Gastrocnemius medialis (tissue), 4 donors: Measurements from ENCODE around the gene CACNA2D3.

ENCODE experiments used
- POLR2A ChIP-seq, 2 donors: fragments of 450-650 bp; IDR thresholded peaks; one replicate each; pipeline ENCODE4 v1.6.1; 2017; ENCODE audit warnings: antibody characterized with exemption in 2 of 2, mild to moderate bottlenecking in 2 of 2, moderate library complexity in 2 of 2
- TF ChIP-seq, protein P1 (sequence below), 5 experiments: fragments of 450-650 bp in 3 of 5; fragments of 200-600 bp in 2 of 5; sonication (generic) in 2 of 5; IDR thresholded peaks in 4 of 5; conservative IDR thresholded peaks in 1 of 5; 1 replicate in 4 of 5; 2 replicates in 1 of 5; pipeline ENCODE4 v1.5.1; 2016 to 2019; ENCODE audit warnings: antibody characterized with exemption in 5 of 5, mild to moderate bottlenecking in 3 of 5, moderate library complexity in 3 of 5

DNA sequence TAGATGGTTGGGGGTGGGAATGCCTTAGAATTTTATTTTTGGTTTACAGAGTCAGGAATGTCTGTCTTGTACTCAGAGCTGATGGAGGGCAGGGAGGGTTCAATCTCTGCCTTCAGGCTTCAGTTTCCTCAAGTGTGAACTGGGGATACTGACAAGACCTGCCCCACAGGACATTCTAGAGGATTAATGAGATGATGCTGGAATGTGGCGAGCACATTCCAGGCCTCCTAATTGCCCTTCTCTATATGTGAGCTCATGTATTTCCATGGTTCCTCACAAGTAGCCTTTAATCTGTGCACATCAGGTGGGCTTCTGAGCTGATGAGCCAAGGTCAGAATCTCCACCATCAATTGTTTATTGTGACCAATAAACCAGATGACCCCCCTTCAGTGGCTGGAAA lies 90.4 kb downstream of the CACNA2D3 start:
- TF ChIP-seq, protein P1, sequence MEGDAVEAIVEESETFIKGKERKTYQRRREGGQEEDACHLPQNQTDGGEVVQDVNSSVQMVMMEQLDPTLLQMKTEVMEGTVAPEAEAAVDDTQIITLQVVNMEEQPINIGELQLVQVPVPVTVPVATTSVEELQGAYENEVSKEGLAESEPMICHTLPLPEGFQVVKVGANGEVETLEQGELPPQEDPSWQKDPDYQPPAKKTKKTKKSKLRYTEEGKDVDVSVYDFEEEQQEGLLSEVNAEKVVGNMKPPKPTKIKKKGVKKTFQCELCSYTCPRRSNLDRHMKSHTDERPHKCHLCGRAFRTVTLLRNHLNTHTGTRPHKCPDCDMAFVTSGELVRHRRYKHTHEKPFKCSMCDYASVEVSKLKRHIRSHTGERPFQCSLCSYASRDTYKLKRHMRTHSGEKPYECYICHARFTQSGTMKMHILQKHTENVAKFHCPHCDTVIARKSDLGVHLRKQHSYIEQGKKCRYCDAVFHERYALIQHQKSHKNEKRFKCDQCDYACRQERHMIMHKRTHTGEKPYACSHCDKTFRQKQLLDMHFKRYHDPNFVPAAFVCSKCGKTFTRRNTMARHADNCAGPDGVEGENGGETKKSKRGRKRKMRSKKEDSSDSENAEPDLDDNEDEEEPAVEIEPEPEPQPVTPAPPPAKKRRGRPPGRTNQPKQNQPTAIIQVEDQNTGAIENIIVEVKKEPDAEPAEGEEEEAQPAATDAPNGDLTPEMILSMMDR (IDR thresholded peaks at IDR 0.05 in 4 of 5, conservative IDR thresholded peaks at IDR 0.05 in 1 of 5): no peak
- no peak for TF ChIP-seq POLR2A (IDR thresholded peaks at IDR 0.05)
